B cell (primary cell): Measurements from ENCODE around the gene CYB5R3. TPM values are rescaled to one million over a fixed set of nuclear protein-coding genes. Genes with fewer than 3 reads are reported as not detected.

Source experiments
- ATAC-seq: fragments of 200-7000 bp; cut with Tn5 transposase; one replicate; pipeline ENCODE4 v1.10.0; 2021; ENCODE audit warnings: low read depth, mild to moderate bottlenecking, moderate number of reproducible peaks, moderate library complexity
- CTCF ChIA-PET: fragments of 350-600 bp; sonication (Branson Sonifier 250); formaldehyde crosslinking; loops from one replicate; lab custom pipeline; 2021; ENCODE audit warnings: antibody characterized with exemption, inconsistent platforms; lab: Charles Lee
- POLR2A ChIA-PET: fragments of 350-600 bp; sonication (Branson Sonifier 250); formaldehyde crosslinking; loops from one replicate; lab custom pipeline; 2021; ENCODE audit warnings: antibody characterized with exemption; lab: Charles Lee
- DNase-seq: peaks from one replicate; pipeline ENCODE4 v3.0.0; 2013
- H2AFZ ChIP-seq: 2 replicates; pipeline ENCODE4 v1.6.1; 2012; ENCODE audit warnings: mild to moderate bottlenecking, low read depth, low read length; ENCODE audit not compliant: insufficient read depth, poor library complexity, severe bottlenecking
- H3K27ac ChIP-seq, 2 donors: 1 replicate in 1 of 2; 2 replicates in 1 of 2; pipeline ENCODE4 v1.5.1; 2012 to 2013; ENCODE audit warnings: low read length in 2 of 2, mild to moderate bottlenecking in 2 of 2, moderate library complexity in 1 of 2
- H3K27me3 ChIP-seq, 4 experiments: fragments of 200-600 bp in 1 of 4; sonication (generic) in 1 of 4; replicated peaks in 1 of 4; 1 replicate in 2 of 4; 2 replicates in 2 of 4; pipeline versions ENCODE4 v1.6.1 to v1.7.0; 2013 to 2016; ENCODE audit warnings: low read length in 3 of 4, mild to moderate bottlenecking in 2 of 4, mixed read lengths in 1 of 4, moderate library complexity in 1 of 4; ENCODE audit not compliant: insufficient read depth in 4 of 4, control insufficient read depth in 3 of 4; ENCODE audit errors: control extremely low read depth in 1 of 4
- H3K36me3 ChIP-seq, 2 experiments: replicated peaks in 1 of 2; 1 replicate in 1 of 2; 2 replicates in 1 of 2; pipeline versions ENCODE4 v1.6.1 to v1.7.1; 2013; ENCODE audit warnings: low read length in 1 of 2; ENCODE audit not compliant: insufficient read depth in 2 of 2, control insufficient read depth in 1 of 2; ENCODE audit errors: control extremely low read depth in 1 of 2, extremely low read depth in 1 of 2
- H3K4me1 ChIP-seq, 2 donors: fragments of 200-600 bp in 1 of 2; sonication (generic) in 1 of 2; 1 replicate in 1 of 2; 2 replicates in 1 of 2; pipeline versions ENCODE4 v1.5.1 to v1.6.1; 2013 to 2017; ENCODE audit warnings: low read length in 2 of 2; ENCODE audit not compliant: control insufficient read depth in 2 of 2, insufficient read depth in 2 of 2
- H3K4me2 ChIP-seq: replicated peaks from 2 replicates; pipeline ENCODE3; 2012; ENCODE audit warnings: mild to moderate bottlenecking, low read depth, low read length; ENCODE audit not compliant: poor library complexity, severe bottlenecking
- H3K4me3 ChIP-seq, 5 experiments: fragments of 200-600 bp in 1 of 5; sonication (generic) in 1 of 5; 1 replicate in 3 of 5; 2 replicates in 2 of 5; pipeline versions ENCODE4 v1.5.1 to v1.7.0; 2011 to 2016; ENCODE audit warnings: low read length in 4 of 5, mild to moderate bottlenecking in 4 of 5, low read depth in 2 of 5, control low read depth in 1 of 5, moderate library complexity in 1 of 5; ENCODE audit not compliant: insufficient read depth in 1 of 5; ENCODE audit errors: control extremely low read depth in 1 of 5, extremely low read depth in 1 of 5
- H3K79me2 ChIP-seq: fragments of 200-600 bp; sonication (generic); one replicate; pipeline ENCODE4 v1.6.0; 2016; ENCODE audit warnings: low read length; ENCODE audit not compliant: control insufficient read depth, insufficient read depth
- H3K9ac ChIP-seq: fragments of 200-600 bp; sonication (generic); 2 replicates; pipeline ENCODE4 v1.6.1; 2017; ENCODE audit warnings: mild to moderate bottlenecking, low read length, moderate library complexity
- H3K9me3 ChIP-seq, 3 donors: one replicate each; pipeline versions ENCODE4 v1.6.1 to v1.7.1; 2013; ENCODE audit warnings: low read length in 2 of 3; ENCODE audit not compliant: control insufficient read depth in 2 of 3, insufficient read depth in 1 of 3; ENCODE audit errors: control extremely low read depth in 1 of 3
- H4K20me1 ChIP-seq: 2 replicates; pipeline ENCODE4 v1.6.0; 2012; ENCODE audit warnings: mild to moderate bottlenecking, low read length; ENCODE audit not compliant: insufficient read depth, control insufficient read depth, poor library complexity, severe bottlenecking
- H3K27ac Mint-ChIP-seq: one replicate; pipeline ENCODE4 v1.8.0; 2021; ENCODE audit warnings: mixed read lengths
- H3K27me3 Mint-ChIP-seq: one replicate; pipeline ENCODE4 v1.8.0; 2021; ENCODE audit warnings: mixed read lengths
- H3K4me1 Mint-ChIP-seq: one replicate; pipeline ENCODE4 v1.8.0; 2021; ENCODE audit warnings: mixed read lengths
- H3K4me3 Mint-ChIP-seq: one replicate; pipeline ENCODE4 v1.8.0; 2021; ENCODE audit warnings: mixed read lengths
- H3K9me3 Mint-ChIP-seq: one replicate; pipeline ENCODE4 v1.8.0; 2022; ENCODE audit warnings: mixed read lengths; ENCODE audit not compliant: insufficient read depth
- EZH2 ChIP-seq: IDR thresholded peaks from 2 replicates; pipeline ENCODE4 v1.6.1; 2012; ENCODE audit warnings: borderline replicate concordance, low read depth, mild to moderate bottlenecking, moderate library complexity, low read length; ENCODE audit not compliant: insufficient read depth, poor library complexity, severe bottlenecking
- WGBS: methylation state at CpG from one replicate; pipeline ENCODE4 v1.1.5; 2013; ENCODE audit warnings: missing lambda C conversion rate; ENCODE audit not compliant: insufficient coverage; 5-methylcytosine and 5-hydroxymethylcytosine counted together
- intact Hi-C: fragments of 100-400 bp; cut with micrococcal nuclease; formaldehyde crosslinking; loops from one replicate; pipeline ENCODE4 v1.10.0; 2022
- polyA plus RNA-seq: library from polyadenylated mRNA; depleted of rRNA; stranded (reverse); fragments of >200 nt; gene quantifications from 2 replicates; pipeline ENCODE4 v1.2.3, GENCODE V29; 2012
- total RNA-seq, 2 donors: library from RNA; stranded (reverse); fragments of 120-200 nt in 1 of 2; gene quantifications; 1 replicate in 1 of 2; 2 replicates in 1 of 2; pipeline versions ENCODE4 v1.2.3 to v1.2.4, GENCODE V29; 2013 to 2022
- TF ChIP-seq, protein P1 (sequence below): fragments of 200-600 bp; IDR thresholded peaks from one replicate; pipeline ENCODE4 v1.8.0; 2022; ENCODE audit warnings: antibody characterized with exemption, mild to moderate bottlenecking

The CYB5R3 gene
- total and polyA plus RNA-seq, 2 donors (not counting 1 experiment from before 2014, with no cell fraction given) = 60.8 to 79.2 TPM

DNA sequence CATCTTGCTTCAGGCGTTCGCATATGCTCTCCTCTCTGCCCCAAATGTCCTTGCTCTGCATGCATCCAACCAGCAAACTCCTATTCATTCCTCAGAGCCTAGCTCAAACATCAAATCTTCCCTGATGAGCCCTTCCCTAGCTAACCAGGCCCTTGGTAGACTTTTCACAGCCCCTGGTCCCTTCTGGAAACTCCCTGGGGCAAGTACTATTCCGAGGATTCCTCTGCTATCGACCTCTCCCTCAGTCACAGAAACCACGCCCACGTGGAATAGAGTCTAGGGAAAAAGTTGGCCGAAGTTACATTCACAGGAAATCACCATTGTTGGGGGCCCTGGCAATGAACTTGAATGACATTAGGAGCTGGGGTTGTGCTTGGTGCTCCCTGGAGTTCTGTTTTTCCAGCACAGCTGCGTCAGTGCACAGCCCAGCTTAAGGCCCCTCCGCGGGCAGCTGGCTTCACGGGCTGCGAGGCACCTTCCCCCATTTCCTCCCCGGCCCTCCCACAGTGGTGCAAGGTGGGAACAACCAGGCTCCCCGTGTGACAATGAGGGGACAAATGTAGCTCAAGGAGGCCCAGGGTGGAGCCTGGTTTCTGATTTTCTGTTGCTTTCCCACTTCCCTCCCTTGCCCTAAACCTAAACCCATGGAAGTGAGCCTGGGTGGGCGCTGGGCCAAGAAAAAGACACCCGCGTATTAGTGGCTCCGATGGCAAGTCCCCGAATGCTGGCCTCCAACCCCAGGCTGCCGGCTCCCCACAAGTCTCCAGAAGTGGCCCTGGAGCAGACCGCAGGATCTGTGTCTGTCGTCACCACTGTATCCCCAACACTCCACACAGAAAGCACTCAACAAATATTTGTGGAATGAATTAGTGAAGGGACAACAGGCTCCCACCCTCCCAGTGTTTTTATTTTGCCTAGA lies 4.5 kb downstream of the CYB5R3 start:
- no peak overlapping the region for H2AFZ ChIP-seq
- Mint-ChIP-seq H3K27ac (peak overlapping the region; percentile 78), H3K27me3 (no peaks in the 10 kb centered on the region), H3K4me1 (peaks cover 69% of the 10 kb centered on the region), H3K9me3 (no peaks in the 10 kb centered on the region), H3K4me3 (peak overlapping the region; percentile 60)
- no peaks in the 10 kb centered on the region for H3K27me3 ChIP-seq
- no peaks in the 10 kb centered on the region for H3K9me3 ChIP-seq
- no peak for ATAC-seq
- CTCF ChIA-PET = interaction anchor here (1.0 to 3.4 kb wide), 4 partner anchors 10 to 223 kb away, joined by 3 to 27 read pairs (median 9); no protein-coding TSS in a partner anchor
- peak overlapping the region; percentile 29 to 49 for H3K27ac ChIP-seq
- H3K4me3 ChIP-seq = no peak overlapping the region
- WGBS = 46% methylated on average over 15 of the region's 22 CpGs
- H3K36me3 ChIP-seq = peaks cover 0 to 7% of the 10 kb centered on the region in 2 experiments
- H4K20me1 ChIP-seq = peaks cover 69% of the 10 kb centered on the region
- no peak for TF ChIP-seq EZH2
- TF ChIP-seq, protein P1, sequence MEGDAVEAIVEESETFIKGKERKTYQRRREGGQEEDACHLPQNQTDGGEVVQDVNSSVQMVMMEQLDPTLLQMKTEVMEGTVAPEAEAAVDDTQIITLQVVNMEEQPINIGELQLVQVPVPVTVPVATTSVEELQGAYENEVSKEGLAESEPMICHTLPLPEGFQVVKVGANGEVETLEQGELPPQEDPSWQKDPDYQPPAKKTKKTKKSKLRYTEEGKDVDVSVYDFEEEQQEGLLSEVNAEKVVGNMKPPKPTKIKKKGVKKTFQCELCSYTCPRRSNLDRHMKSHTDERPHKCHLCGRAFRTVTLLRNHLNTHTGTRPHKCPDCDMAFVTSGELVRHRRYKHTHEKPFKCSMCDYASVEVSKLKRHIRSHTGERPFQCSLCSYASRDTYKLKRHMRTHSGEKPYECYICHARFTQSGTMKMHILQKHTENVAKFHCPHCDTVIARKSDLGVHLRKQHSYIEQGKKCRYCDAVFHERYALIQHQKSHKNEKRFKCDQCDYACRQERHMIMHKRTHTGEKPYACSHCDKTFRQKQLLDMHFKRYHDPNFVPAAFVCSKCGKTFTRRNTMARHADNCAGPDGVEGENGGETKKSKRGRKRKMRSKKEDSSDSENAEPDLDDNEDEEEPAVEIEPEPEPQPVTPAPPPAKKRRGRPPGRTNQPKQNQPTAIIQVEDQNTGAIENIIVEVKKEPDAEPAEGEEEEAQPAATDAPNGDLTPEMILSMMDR = no peak
- peaks cover 85% of the 10 kb centered on the region for H3K79me2 ChIP-seq
- POLR2A ChIA-PET = no interaction called here
- no peak overlapping the region for H3K9ac ChIP-seq
- DNase-seq = no peak
- H3K4me2 ChIP-seq = peak overlapping the region; percentile 52
- intact Hi-C loops = no loop called here
- H3K4me1 ChIP-seq = peaks cover 65 to 70% of the 10 kb centered on the region in 2 donors
